CD14-positive monocyte (primary cell): ENCODE data around the gene CAPS. TPM values are rescaled to one million over a fixed set of nuclear protein-coding genes. Genes with fewer than 3 reads are reported as not detected.

ENCODE experiments used
- DNase-seq, 3 donors: peaks; one replicate each; pipeline ENCODE4 v3.0.0-alpha.2; 2011 to 2022
- H2AFZ ChIP-seq: 2 replicates; pipeline ENCODE4 v1.6.0; 2012; ENCODE audit warnings: mild to moderate bottlenecking, low read depth, low read length, inconsistent platforms; ENCODE audit not compliant: insufficient read depth, poor library complexity, severe bottlenecking
- H3K27ac ChIP-seq, 2 donors: 1 replicate in 1 of 2; 2 replicates in 1 of 2; pipeline ENCODE4 v1.5.1; 2012 to 2013; ENCODE audit warnings: low read length in 2 of 2, control low read depth in 1 of 2, inconsistent platforms in 1 of 2, low read depth in 1 of 2, mild to moderate bottlenecking in 1 of 2
- H3K27me3 ChIP-seq, 2 donors: one replicate each; pipeline versions ENCODE4 v1.6.0 to v1.6.1; 2011 to 2013; ENCODE audit warnings: low read length in 2 of 2; ENCODE audit not compliant: control insufficient read depth in 2 of 2, insufficient read depth in 2 of 2
- H3K36me3 ChIP-seq, 2 donors: replicated peaks in 1 of 2; 1 replicate in 1 of 2; 2 replicates in 1 of 2; pipeline versions ENCODE4 v1.5.1 to v1.6.1; 2012 to 2013; ENCODE audit warnings: low read length in 2 of 2, control low read depth in 1 of 2, inconsistent platforms in 1 of 2, mild to moderate bottlenecking in 1 of 2; ENCODE audit not compliant: insufficient read depth in 2 of 2, control insufficient read depth in 1 of 2
- H3K4me1 ChIP-seq, 2 donors: 1 replicate in 1 of 2; 2 replicates in 1 of 2; pipeline versions ENCODE4 v1.5.1 to v1.6.1; 2012 to 2013; ENCODE audit warnings: low read length in 2 of 2, control low read depth in 1 of 2, inconsistent platforms in 1 of 2, mild to moderate bottlenecking in 1 of 2, moderate library complexity in 1 of 2; ENCODE audit not compliant: insufficient read depth in 2 of 2, control insufficient read depth in 1 of 2
- H3K4me2 ChIP-seq: replicated peaks from 2 replicates; pipeline ENCODE3; 2012; ENCODE audit warnings: low read length, moderate library complexity, mild to moderate bottlenecking; ENCODE audit not compliant: poor library complexity, severe bottlenecking; ENCODE audit errors: extremely low read depth
- H3K4me3 ChIP-seq, 3 experiments: fragments of 200-600 bp in 1 of 3; sonication (generic) in 1 of 3; replicated peaks in 1 of 3; 1 replicate in 2 of 3; 2 replicates in 1 of 3; pipeline ENCODE4 v1.5.1; 2011 to 2013; ENCODE audit warnings: low read length in 3 of 3, mild to moderate bottlenecking in 3 of 3, control low read depth in 2 of 3, low read depth in 2 of 3, inconsistent platforms in 1 of 3, moderate library complexity in 1 of 3
- H3K79me2 ChIP-seq: 2 replicates; pipeline ENCODE4 v1.6.0; 2012; ENCODE audit warnings: mild to moderate bottlenecking, control low read depth, inconsistent platforms, low read length, moderate library complexity; ENCODE audit not compliant: insufficient read depth
- H3K9ac ChIP-seq: 2 replicates; pipeline ENCODE4 v1.6.0; 2017; ENCODE audit warnings: low read length, mild to moderate bottlenecking; ENCODE audit not compliant: insufficient read depth, poor library complexity, severe bottlenecking
- H3K9me3 ChIP-seq, 2 donors: replicated peaks in 1 of 2; 1 replicate in 1 of 2; 2 replicates in 1 of 2; pipeline versions ENCODE4 v1.5.1 to v1.6.1; 2012 to 2013; ENCODE audit warnings: low read length in 2 of 2, control low read depth in 1 of 2; ENCODE audit not compliant: control insufficient read depth in 1 of 2, insufficient read depth in 1 of 2
- H4K20me1 ChIP-seq: 2 replicates; pipeline ENCODE4 v1.6.0; 2012; ENCODE audit warnings: mild to moderate bottlenecking, low read length, control low read depth, moderate library complexity; ENCODE audit not compliant: insufficient read depth
- H3K27ac Mint-ChIP-seq, 7 donors: one replicate each; pipeline ENCODE4 v1.8.0; 2020; ENCODE audit warnings: mild to moderate bottlenecking in 7 of 7, mixed read lengths in 7 of 7, moderate library complexity in 6 of 7, inconsistent platforms in 2 of 7
- H3K27me3 Mint-ChIP-seq, 3 donors: one replicate each; pipeline ENCODE4 v1.8.0; 2021 to 2022; ENCODE audit warnings: low read depth in 3 of 3, mild to moderate bottlenecking in 3 of 3, mixed read lengths in 3 of 3, moderate library complexity in 3 of 3, inconsistent platforms in 1 of 3
- H3K36me3 Mint-ChIP-seq, 2 donors: one replicate each; pipeline ENCODE4 v1.8.0; 2020; ENCODE audit warnings: mixed read lengths in 2 of 2, inconsistent platforms in 1 of 2, mild to moderate bottlenecking in 1 of 2
- H3K4me1 Mint-ChIP-seq: one replicate; pipeline ENCODE4 v1.8.0; 2020; ENCODE audit warnings: mild to moderate bottlenecking, mixed read lengths
- H3K4me3 Mint-ChIP-seq, 2 donors: one replicate each; pipeline ENCODE4 v1.8.0; 2020; ENCODE audit warnings: mild to moderate bottlenecking in 2 of 2, mixed read lengths in 2 of 2, moderate library complexity in 1 of 2
- H3K9me3 Mint-ChIP-seq, 7 donors: one replicate each; pipeline ENCODE4 v1.8.0; 2020 to 2022; ENCODE audit warnings: mixed read lengths in 7 of 7, mild to moderate bottlenecking in 6 of 7, moderate library complexity in 6 of 7, inconsistent platforms in 2 of 7
- WGBS: methylation state at CpG from one replicate; pipeline ENCODE4 v1.1.5; 2013; ENCODE audit warnings: missing lambda C conversion rate; ENCODE audit not compliant: insufficient coverage; 5-methylcytosine and 5-hydroxymethylcytosine counted together
- intact Hi-C, 2 donors: fragments of 100-400 bp; cut with micrococcal nuclease; formaldehyde crosslinking; loops; one replicate each; pipeline versions ENCODE4 v1.15.0 to v1.15.1; 2023
- polyA plus RNA-seq, 3 donors: library from polyadenylated mRNA; depleted of rRNA in 1 of 3; unstranded in 2 of 3; stranded (reverse) in 1 of 3; fragments of 300-500 nt in 2 of 3; fragments of >200 nt in 1 of 3; fragmentation: Illumina TruSeq in 2 of 3; gene quantifications; 1 replicate in 2 of 3; 2 replicates in 1 of 3; pipeline ENCODE4 v1.2.3, GENCODE V29; 2012 to 2021
- TF ChIP-seq, protein P1 (sequence below): fragments of 200-600 bp; IDR thresholded peaks from one replicate; pipeline ENCODE4 v1.8.0; 2022; ENCODE audit warnings: antibody characterized with exemption, mild to moderate bottlenecking

The CAPS gene
- polyA plus RNA-seq, 3 donors, result 0.34 to 34.8 (median 0.72) TPM

- H4K20me1 ChIP-seq, result peaks cover 96% of the 10 kb centered on the region
- H3K27ac ChIP-seq, result peak overlapping the region in 1 of 2 donors; percentile 77
- H3K27me3 ChIP-seq, result no peaks in the 10 kb centered on the region
- no peaks in the 10 kb centered on the region for H3K9me3 Mint-ChIP-seq
- H3K4me3 ChIP-seq, result no peak overlapping the region
- H3K36me3 ChIP-seq, result peaks cover 10 to 38% of the 10 kb centered on the region in 2 donors
- peaks cover 25 to 35% of the 10 kb centered on the region in 2 donors for H3K4me1 ChIP-seq
- DNase-seq, result no peak
- no peak overlapping the region for H3K4me2 ChIP-seq
- peaks cover 50% of the 10 kb centered on the region for H3K4me1 Mint-ChIP-seq
- WGBS, result 94% methylated on average over 6 of the region's 7 CpGs
- H3K27me3 Mint-ChIP-seq, result peaks cover 0 to 2% (median 2%) of the 10 kb centered on the region in 3 donors
- no peak overlapping the region for H3K9ac ChIP-seq
- peak overlapping the region in 1 of 2 donors; percentile 9 for H3K4me3 Mint-ChIP-seq
- H3K79me2 ChIP-seq, result peaks cover 99% of the 10 kb centered on the region
- no peaks in the 10 kb centered on the region for H3K9me3 ChIP-seq
- intact Hi-C loops, result no loop called here
- H3K36me3 Mint-ChIP-seq, result peaks cover 15 to 31% of the 10 kb centered on the region in 2 donors
- H2AFZ ChIP-seq, result no peak overlapping the region
- TF ChIP-seq, protein P1, sequence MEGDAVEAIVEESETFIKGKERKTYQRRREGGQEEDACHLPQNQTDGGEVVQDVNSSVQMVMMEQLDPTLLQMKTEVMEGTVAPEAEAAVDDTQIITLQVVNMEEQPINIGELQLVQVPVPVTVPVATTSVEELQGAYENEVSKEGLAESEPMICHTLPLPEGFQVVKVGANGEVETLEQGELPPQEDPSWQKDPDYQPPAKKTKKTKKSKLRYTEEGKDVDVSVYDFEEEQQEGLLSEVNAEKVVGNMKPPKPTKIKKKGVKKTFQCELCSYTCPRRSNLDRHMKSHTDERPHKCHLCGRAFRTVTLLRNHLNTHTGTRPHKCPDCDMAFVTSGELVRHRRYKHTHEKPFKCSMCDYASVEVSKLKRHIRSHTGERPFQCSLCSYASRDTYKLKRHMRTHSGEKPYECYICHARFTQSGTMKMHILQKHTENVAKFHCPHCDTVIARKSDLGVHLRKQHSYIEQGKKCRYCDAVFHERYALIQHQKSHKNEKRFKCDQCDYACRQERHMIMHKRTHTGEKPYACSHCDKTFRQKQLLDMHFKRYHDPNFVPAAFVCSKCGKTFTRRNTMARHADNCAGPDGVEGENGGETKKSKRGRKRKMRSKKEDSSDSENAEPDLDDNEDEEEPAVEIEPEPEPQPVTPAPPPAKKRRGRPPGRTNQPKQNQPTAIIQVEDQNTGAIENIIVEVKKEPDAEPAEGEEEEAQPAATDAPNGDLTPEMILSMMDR, result no peak
- H3K27ac Mint-ChIP-seq, result peak overlapping the region in 5 of 7 donors; percentile 35 to 92 (median 53)
These were observed 49.8 kb downstream of the CAPS start for GRCh38 chr19:5963855-5964254.

DNA sequence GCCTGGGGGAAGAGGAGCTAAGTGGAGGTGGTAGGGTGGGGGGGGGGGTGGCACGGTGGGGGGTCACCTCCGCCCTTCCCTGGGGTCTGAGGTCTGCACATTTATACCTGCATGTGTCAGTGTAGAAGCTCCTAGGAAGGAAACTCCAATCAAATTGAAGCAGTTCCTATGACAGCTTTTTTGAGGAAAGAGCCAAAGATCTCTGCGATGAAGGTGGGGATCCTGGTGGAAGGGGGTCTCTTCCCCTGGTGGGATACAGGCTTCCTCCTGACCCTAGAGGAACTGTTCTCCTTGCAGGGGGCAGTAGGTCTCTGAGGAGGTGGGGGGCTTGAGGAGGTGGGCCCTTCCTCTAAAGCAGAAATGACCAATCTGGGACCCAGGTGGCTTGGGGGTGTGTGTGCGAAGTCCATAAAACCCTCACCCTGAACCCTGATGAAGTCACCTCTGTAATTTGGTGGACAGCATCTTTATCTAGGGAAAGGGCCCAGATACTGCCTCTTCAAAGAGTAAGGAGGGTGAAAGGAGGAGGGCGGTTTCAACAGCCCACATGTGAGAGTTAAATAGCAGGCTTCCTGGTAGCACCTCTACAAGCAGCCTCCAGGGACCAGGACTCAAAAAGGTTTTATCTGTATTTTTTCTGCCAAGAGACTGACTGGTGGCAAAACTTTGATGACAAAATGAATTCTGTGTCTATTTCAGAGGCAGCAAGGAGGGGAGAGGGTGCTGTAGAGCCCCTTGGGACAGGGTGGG is 50.9 kb downstream of the CAPS start:
- H3K9ac ChIP-seq, result no peak overlapping the region
- no peak overlapping the region for H3K4me3 ChIP-seq
- H3K36me3 ChIP-seq, result peaks cover 10 to 29% of the 10 kb centered on the region in 2 donors
- Mint-ChIP-seq H3K4me1 (peaks cover 57% of the 10 kb centered on the region), H3K9me3 (no peaks in the 10 kb centered on the region), H3K4me3 (no peak overlapping the region), H3K27ac (peak overlapping the region in 2 of 7 donors; percentile 60 to 84), H3K27me3 (peaks cover 0 to 2% (median 2%) of the 10 kb centered on the region in 3 donors), H3K36me3 (peaks cover 15 to 30% of the 10 kb centered on the region in 2 donors)
- H3K9me3 ChIP-seq, result no peaks in the 10 kb centered on the region
- H3K27me3 ChIP-seq, result no peaks in the 10 kb centered on the region
- no peak overlapping the region for H3K27ac ChIP-seq
- no peak for DNase-seq
- WGBS, result 100% methylated on average over 2 of the region's 5 CpGs
- peaks cover 96% of the 10 kb centered on the region for H4K20me1 ChIP-seq
- intact Hi-C loops, result no loop called here
- H2AFZ ChIP-seq, result no peak overlapping the region
- H3K4me1 ChIP-seq, result peaks cover 25 to 35% of the 10 kb centered on the region in 2 donors
- TF ChIP-seq, protein P1, result no peak
- H3K4me2 ChIP-seq, result no peak overlapping the region
- peaks cover 99% of the 10 kb centered on the region for H3K79me2 ChIP-seq

Other genes with a start within 250 kb of the CAPS start
- gene MICOS13, start 233.7 kb upstream of the CAPS start, polyA plus RNA-seq, result 10 to 100 TPM; 22.5 to 82.7 (median 78.6) TPM
- gene HSD11B1L, start 233.2 kb upstream of the CAPS start, polyA plus RNA-seq, result 1 to 10 TPM; 1.9 to 2.5 (median 2.4) TPM
- 100 to 1,000 TPM; 336 to 708 (median 627) TPM for gene RPL36, start 224.0 kb upstream of the CAPS start, polyA plus RNA-seq
- gene LONP1, start 194.1 kb upstream of the CAPS start, polyA plus RNA-seq, result 10 to 100 TPM; 12.1 to 37.2 (median 13.8) TPM
- gene CATSPERD, start 193.6 kb upstream of the CAPS start, polyA plus RNA-seq, result not detected
- gene PRR22, start 129.5 kb upstream of the CAPS start, polyA plus RNA-seq, result 1 to 10 TPM in 1 of 3 donors, under 1 TPM in 1, not detected in 1; 0.15 to 1.6 TPM
- gene DUS3L, start 123.1 kb upstream of the CAPS start, polyA plus RNA-seq, result 10 to 100 TPM; 17.4 to 40.2 (median 23.4) TPM
- gene NRTN, start 109.2 kb upstream of the CAPS start, polyA plus RNA-seq, result not detected
- not detected for gene FUT6, start 74.6 kb upstream of the CAPS start, polyA plus RNA-seq
- gene FUT3, start 62.8 kb upstream of the CAPS start, polyA plus RNA-seq, result not detected
- gene FUT5, start 43.7 kb upstream of the CAPS start, polyA plus RNA-seq, result not detected
- 100 to 1,000 TPM; 188 to 552 (median 396) TPM for gene NDUFA11, start 10.5 kb upstream of the CAPS start, polyA plus RNA-seq
- gene VMAC, start 9.4 kb upstream of the CAPS start, polyA plus RNA-seq, result 10 to 100 TPM in 1 of 3 donors, 1 to 10 TPM in 2; 3.1 to 13.0 (median 4.3) TPM
- gene RANBP3, start 63.9 kb downstream of the CAPS start, polyA plus RNA-seq, result 10 to 100 TPM in 1 of 3 donors, 1 to 10 TPM in 2; 4.5 to 49.5 (median 8.1) TPM
- gene RFX2, start 196.2 kb downstream of the CAPS start, polyA plus RNA-seq, result 10 to 100 TPM in 1 of 3 donors, 1 to 10 TPM in 2; 5.7 to 12.9 (median 8.7) TPM
- not detected for gene ACSBG2, start 221.4 kb downstream of the CAPS start, polyA plus RNA-seq